AG09319 (cell line): Measurements from ENCODE around the gene EEIG1.

Experiments used
- DNase-seq: peaks from one replicate; pipeline ENCODE4 v3.0.0-alpha.2; 2010; ENCODE audit warnings: low read depth; ENCODE audit errors: extremely low read depth
- TF ChIP-seq, protein P1 (sequence below): IDR thresholded peaks from 2 replicates; pipeline ENCODE4 v1.5.1; 2011; ENCODE audit warnings: low read depth, mild to moderate bottlenecking, inconsistent platforms, low read length, moderate library complexity

EEIG1 gene

DNA sequence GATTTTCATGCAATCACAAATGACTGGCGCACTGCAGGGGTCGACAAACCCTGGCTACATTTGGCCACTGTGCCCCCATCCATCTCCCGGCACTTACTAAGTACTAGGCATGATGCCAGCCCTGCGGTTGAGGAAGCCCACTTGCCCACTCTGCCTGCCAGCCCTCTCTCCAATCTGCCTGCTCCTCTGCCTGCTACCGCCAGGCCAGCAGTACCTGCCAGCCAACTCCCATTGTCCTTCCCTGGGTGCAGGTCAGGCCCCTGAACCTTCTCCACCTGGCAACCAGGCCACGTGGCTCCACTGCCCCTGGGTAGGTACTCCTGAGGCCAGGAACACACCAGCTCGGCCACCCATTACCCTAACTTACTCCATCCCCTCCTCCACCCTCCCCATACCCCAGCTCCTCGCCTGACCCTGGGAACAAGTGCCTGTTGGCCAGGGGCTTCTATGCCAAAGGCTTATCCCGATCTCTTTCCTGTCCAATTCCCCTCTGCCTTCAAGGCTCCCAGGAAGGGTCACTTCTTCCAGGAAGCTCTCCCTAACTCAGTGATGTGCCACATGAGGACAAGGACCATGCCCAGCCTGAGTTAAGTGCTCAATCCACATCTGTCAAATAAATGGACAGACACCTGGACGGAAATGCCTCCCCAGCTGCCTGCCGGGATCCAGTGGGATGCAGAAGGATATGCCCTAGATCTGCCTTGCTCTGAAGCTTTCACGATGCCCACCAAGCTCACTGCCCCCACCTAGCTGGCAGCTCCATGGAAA, 6.6 kb downstream of the EEIG1 start:
- DNase-seq = no peak
- TF ChIP-seq, protein P1, sequence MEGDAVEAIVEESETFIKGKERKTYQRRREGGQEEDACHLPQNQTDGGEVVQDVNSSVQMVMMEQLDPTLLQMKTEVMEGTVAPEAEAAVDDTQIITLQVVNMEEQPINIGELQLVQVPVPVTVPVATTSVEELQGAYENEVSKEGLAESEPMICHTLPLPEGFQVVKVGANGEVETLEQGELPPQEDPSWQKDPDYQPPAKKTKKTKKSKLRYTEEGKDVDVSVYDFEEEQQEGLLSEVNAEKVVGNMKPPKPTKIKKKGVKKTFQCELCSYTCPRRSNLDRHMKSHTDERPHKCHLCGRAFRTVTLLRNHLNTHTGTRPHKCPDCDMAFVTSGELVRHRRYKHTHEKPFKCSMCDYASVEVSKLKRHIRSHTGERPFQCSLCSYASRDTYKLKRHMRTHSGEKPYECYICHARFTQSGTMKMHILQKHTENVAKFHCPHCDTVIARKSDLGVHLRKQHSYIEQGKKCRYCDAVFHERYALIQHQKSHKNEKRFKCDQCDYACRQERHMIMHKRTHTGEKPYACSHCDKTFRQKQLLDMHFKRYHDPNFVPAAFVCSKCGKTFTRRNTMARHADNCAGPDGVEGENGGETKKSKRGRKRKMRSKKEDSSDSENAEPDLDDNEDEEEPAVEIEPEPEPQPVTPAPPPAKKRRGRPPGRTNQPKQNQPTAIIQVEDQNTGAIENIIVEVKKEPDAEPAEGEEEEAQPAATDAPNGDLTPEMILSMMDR = no peak

DNA sequence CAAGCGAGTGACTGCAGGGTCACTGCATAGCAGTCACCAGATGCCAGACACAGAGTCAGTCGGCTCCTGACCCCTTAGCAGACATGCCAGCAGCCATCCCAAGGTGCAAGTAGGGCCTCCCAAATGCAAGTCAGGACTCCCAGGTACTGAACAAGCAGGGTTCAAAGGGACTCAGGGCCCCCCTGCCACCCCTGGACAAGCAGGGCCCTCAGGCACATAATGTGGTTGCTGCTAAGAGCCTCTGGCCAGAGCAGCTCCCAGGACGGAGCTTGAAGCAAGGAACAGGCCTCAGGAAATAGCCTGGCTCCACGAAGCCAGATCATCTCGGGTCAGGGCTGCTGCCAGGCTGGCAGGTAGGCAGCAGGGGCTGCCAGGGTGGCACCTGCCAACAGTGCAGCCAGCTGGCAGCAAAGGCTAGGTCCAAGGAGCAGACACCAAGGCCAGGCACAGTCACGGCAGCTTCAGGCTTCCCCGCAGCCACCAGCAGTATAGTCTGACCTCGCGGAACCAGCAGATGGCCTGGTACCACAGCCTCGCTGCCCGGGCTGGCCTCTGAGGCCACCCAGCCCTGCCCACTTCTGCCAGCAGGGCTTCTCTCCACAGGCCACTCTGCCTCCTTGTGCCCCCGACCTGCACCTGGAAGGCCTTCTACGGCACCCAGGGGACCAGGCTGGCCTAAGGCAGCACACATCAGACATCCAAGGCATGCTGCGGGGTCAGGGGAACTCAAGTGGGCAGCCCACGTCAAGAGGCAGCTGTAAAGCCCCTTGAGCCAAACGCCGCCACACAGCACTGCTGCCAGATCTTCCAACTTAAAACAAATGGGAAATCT, 7.4 kb downstream of the EEIG1 start:
- no peak for DNase-seq
- TF ChIP-seq, protein P1 = no peak

DNA sequence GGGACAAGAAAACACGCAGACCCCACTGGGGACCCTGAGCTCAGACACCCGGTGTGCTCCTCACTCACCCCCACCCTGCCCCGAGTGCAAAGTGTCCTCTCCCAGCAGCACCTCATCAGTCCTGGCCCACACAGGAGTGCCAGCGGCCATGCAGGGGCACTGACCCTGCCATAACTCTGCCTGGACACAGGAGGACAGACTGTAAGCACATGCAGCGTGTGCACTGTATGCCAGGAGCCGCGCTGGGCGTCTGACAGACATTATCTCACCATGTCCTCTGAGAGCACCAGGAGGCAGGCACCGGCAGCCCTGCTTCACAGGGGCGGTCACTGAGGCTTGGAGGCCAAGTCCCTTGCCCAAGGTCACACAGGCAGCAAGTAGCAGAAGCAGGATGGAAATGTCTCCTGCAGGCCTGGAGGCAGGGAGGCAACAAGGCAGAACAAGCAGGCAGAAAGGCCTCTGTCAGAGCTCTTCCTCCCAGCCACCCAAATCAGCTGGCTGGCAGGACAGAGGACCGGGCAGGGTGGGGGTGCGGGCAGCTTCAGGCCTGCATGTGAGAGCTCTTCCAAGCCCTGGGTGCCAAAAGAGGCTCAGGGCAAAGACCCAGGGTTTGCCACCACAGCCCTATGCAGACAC, 8.4 kb downstream of the EEIG1 start:
- no peak for DNase-seq
- TF ChIP-seq, protein P1 = no peak

DNA sequence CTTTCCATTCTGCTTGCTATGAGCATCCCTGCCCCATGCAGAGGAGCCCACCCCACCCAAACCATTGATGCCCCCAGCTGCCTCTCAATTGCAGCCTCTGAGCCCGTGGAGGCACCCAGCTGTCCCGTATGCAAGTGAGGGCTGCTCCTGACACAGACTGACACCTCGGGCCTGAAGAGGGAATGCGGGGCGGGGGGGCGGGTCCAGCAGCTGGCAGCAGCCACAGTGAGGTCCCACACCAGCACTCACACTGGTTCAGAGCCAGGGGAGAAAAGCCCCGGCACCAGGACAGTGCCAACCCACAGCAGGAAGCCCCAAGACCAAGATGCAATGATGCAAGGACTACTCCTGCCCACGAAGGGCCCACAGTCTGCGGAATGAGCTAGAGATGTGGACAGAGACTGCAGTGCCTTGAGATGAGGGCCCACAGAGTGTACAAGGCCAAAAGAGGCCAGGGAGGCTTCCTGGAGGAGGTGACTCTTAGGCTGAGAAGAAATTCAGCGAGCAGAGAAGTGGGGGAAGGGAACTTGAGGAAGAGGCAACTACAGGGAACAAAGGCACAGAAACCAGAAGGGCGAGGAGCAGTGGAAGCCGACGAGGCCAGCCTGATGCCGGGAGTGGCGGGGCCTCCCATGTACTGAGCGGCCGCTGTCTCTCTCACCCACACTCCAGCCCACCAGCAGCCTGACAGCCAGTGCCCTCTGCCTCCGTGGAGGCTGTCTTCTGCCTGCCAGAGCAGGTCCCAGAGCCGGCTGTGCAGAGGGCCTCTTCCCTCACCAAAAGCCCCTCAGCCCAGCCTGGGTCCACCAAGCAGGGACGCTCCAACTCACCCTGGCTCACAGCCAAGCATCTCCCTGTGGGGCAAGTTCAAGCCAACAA, 9.2 kb downstream of the EEIG1 start:
- no peak for DNase-seq
- TF ChIP-seq, protein P1 = no peak

DNA sequence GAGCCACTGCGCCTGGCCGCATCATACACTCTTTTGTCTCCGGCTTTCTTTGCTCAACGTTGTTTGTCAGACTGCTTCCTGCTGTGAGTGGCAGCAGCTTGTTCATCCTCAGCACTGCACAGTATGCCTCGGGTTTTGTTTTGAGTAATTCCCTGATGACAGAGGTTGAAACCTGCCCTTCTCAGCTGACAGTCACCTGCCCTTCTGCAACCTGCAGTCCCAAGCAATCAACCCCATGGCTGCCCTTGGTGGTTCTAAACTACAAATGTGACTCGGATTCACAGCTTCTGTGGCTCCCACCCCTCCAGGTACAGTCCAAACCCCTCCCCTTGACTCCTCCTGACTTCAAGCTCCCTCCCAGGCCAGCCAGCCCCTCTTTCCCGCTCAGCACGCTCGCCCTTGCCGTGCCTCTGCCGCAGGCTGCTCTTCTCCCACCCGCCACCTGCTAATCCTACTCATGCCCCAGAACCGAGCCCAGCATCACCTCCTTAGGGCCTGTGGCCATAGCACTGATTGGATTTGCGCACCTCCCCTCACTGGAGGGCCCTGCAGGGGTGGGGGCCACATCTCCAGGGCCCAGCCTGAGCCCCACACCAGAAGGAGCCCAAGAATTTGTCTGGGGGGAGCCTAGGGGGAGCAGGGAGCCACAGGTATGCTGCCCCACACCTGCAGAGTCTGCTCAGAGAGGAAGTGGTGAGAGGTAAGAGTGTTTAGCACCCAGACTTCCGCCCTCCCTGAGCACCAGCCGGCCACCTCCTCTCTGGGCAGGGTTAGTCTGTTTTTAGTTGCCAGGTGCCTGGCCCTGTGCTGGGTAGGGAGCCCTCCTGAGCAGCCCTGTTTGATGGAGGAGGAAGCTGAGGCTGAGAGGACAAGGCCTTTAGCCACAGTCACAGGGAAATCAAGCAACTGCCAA, 10.1 kb downstream of the EEIG1 start:
- no peak for DNase-seq
- TF ChIP-seq, protein P1 = no peak
